NB4 (cell line): Measurements from ENCODE around the gene UBAC2.

ENCODE experiments used
- DNase-seq: peaks from one replicate; pipeline ENCODE4 v3.0.0; 2010; ENCODE audit warnings: low read depth
- H3K4me3 ChIP-seq: one replicate; pipeline ENCODE4 v1.5.1; 2011; ENCODE audit warnings: mild to moderate bottlenecking, low read depth, low read length, moderate library complexity
- CTCF ChIP-seq: IDR thresholded peaks from one replicate; pipeline ENCODE4 v1.5.1; 2012; ENCODE audit warnings: low read depth, low read length
- MAX ChIP-seq: IDR thresholded peaks from 2 replicates; pipeline ENCODE4 v1.6.1; 2011; ENCODE audit warnings: low read depth, low read length
- MYC ChIP-seq: IDR thresholded peaks from 2 replicates; pipeline ENCODE4 v1.6.1; 2011; ENCODE audit warnings: low read depth, low read length
- POLR2A ChIP-seq: IDR thresholded peaks from 2 replicates; pipeline ENCODE4 v1.6.1; 2011; ENCODE audit warnings: mild to moderate bottlenecking; ENCODE audit not compliant: insufficient read length; ENCODE audit errors: extremely low read depth

Gene UBAC2

GRCh38 chr13:99157046-99157445 lies 43.6 kb upstream of the UBAC2 start:
- TF ChIP-seq CTCF (no peak), MYC (no peak), POLR2A (no peak), MAX (no peak)
- H3K4me3 ChIP-seq, result no peak overlapping the region
- DNase-seq, result no peak

GRCh38 chr13:99158846-99159245 lies 41.8 kb upstream of the UBAC2 start:
- no peak overlapping the region for H3K4me3 ChIP-seq
- no peak for DNase-seq
- TF ChIP-seq MAX (no peak), MYC (no peak), CTCF (no peak), POLR2A (no peak)

- no peak overlapping the region for H3K4me3 ChIP-seq
- TF ChIP-seq CTCF, result no peak
- TF ChIP-seq MYC, result no peak
- no peak for TF ChIP-seq MAX
- no peak for DNase-seq
Measured at GRCh38 chr13:99159331-99160061, 41.2 kb upstream of the UBAC2 start.

- no peak overlapping the region for H3K4me3 ChIP-seq
- TF ChIP-seq CTCF, result no peak
- no peak for TF ChIP-seq MYC
- no peak for TF ChIP-seq MAX
- no peak for TF ChIP-seq POLR2A
- no peak for DNase-seq
Measured at GRCh38 chr13:99160415-99160814, 40.2 kb upstream of the UBAC2 start.

- no peak overlapping the region for H3K4me3 ChIP-seq
- TF ChIP-seq MYC (no peak), MAX (no peak), CTCF (no peak), POLR2A (no peak)
- no peak for DNase-seq
Measured at GRCh38 chr13:99161512-99161911, 39.1 kb upstream of the UBAC2 start.
